Cardiac muscle cell (in vitro differentiated cells and primary cell): ENCODE data around the gene KLF3. TPM values are rescaled to one million over a fixed set of nuclear protein-coding genes. Genes with fewer than 3 reads are reported as not detected.

Experiments
- DNase-seq, 2 donors: peaks; one replicate each; pipeline versions ENCODE4 v3.0.0 to v3.0.0-alpha.2; 2010 to 2017; ENCODE audit warnings: low read depth in 1 of 2, low spot score in 1 of 2
- H3K27ac ChIP-seq: fragments of 200-600 bp; sonication (generic); 2 replicates; pipeline ENCODE4 v1.5.1; 2016
- H3K27me3 ChIP-seq: fragments of 200-600 bp; sonication (generic); 2 replicates; pipeline ENCODE4 v1.6.0; 2016; ENCODE audit warnings: control low read depth
- H3K36me3 ChIP-seq: fragments of 200-600 bp; sonication (generic); 2 replicates; pipeline ENCODE4 v1.5.1; 2016; ENCODE audit warnings: control low read depth
- H3K4me1 ChIP-seq: fragments of 200-600 bp; sonication (generic); 2 replicates; pipeline ENCODE4 v1.8.1; 2017; ENCODE audit warnings: low read depth, mild to moderate bottlenecking, mixed run types
- H3K4me3 ChIP-seq: fragments of 200-600 bp; sonication (generic); 2 replicates; pipeline ENCODE4 v1.5.1; 2016; ENCODE audit warnings: mild to moderate bottlenecking
- H3K9me3 ChIP-seq: fragments of 200-600 bp; sonication (generic); 2 replicates; pipeline ENCODE4 v1.5.1; 2017; ENCODE audit warnings: low read depth, mild to moderate bottlenecking, control low read depth
- polyA plus RNA-seq: library from polyadenylated mRNA; unstranded; fragments of >200 nt; fragmentation: Nextera tagmentation; extraction: Ambion mirVana; gene quantifications from 2 replicates; pipeline ENCODE4 v1.2.1, GENCODE V29; 2016
- total RNA-seq: library from RNA; depleted of rRNA; stranded (reverse); fragments of >200 nt; gene quantifications from 2 replicates; pipeline ENCODE4 v1.2.3, GENCODE V29; 2016
- TF ChIP-seq, protein P1 (sequence below): IDR thresholded peaks from 2 replicates; pipeline ENCODE4 v1.5.1; 2012; ENCODE audit warnings: low read depth, mild to moderate bottlenecking, low read length

KLF3 gene
- total and polyA plus RNA-seq, 2 experiments from 2014 or later: 11.5 to 14.9 TPM

DNA sequence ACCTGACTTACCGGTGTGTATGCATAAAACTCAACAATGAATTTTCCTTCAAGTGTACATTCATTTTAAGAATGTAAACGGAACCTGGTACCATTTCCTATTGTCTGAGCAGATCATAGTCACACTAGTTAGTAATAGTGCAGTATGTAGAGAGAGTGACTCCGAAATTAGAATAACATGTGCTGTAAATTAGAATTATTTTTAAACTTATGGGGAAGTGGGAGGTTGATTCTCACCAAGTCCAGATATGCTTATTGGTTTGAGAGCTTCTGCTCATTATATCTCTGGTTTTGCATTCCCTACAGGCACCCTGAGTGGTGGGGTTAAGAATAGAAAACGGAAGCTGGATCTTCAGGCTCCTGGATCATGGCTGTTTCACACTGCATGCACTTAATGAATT, 39.6 kb downstream of the KLF3 start:
- Histone ChIP-seq H3K4me3 (no peak overlapping the region), H3K9me3 (no peaks in the 10 kb centered on the region), H3K27me3 (no peaks in the 10 kb centered on the region), H3K27ac (no peak overlapping the region), H3K36me3 (peaks cover under 1% of the 10 kb centered on the region), H3K4me1 (no peaks in the 10 kb centered on the region)
- TF ChIP-seq, protein P1, sequence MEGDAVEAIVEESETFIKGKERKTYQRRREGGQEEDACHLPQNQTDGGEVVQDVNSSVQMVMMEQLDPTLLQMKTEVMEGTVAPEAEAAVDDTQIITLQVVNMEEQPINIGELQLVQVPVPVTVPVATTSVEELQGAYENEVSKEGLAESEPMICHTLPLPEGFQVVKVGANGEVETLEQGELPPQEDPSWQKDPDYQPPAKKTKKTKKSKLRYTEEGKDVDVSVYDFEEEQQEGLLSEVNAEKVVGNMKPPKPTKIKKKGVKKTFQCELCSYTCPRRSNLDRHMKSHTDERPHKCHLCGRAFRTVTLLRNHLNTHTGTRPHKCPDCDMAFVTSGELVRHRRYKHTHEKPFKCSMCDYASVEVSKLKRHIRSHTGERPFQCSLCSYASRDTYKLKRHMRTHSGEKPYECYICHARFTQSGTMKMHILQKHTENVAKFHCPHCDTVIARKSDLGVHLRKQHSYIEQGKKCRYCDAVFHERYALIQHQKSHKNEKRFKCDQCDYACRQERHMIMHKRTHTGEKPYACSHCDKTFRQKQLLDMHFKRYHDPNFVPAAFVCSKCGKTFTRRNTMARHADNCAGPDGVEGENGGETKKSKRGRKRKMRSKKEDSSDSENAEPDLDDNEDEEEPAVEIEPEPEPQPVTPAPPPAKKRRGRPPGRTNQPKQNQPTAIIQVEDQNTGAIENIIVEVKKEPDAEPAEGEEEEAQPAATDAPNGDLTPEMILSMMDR: no peak
- DNase-seq: no peak

DNA sequence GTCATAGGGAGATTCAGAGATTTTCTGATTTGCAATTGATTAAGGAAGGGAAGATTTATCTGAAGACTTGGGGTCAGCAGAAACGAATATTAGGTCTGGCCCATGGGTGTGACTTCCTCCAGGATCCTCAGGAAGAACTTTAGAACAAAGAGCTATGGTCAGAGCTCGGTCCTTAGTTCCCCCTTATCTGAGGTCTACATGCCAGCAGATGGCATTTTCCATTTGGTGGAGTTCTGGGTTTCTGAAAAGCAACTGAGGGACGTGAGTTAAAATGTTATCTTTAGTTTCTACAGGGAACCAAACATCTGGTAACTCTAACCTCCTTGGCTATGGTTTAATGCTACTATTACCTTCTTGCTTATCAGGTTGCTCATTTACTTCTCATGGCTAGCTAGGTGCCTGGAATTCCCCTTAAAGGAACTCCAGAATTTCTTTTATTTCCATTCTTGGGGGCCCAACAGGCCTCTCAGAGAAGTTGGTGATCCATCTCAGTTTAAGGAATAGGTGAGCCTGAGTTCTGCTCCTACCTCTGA, 40.7 kb downstream of the KLF3 start:
- TF ChIP-seq, protein P1: no peak
- Histone ChIP-seq H3K4me3 (no peak overlapping the region), H3K36me3 (no peaks in the 10 kb centered on the region), H3K9me3 (no peaks in the 10 kb centered on the region), H3K4me1 (no peaks in the 10 kb centered on the region), H3K27me3 (no peaks in the 10 kb centered on the region), H3K27ac (no peak overlapping the region)
- no peak for DNase-seq

DNA sequence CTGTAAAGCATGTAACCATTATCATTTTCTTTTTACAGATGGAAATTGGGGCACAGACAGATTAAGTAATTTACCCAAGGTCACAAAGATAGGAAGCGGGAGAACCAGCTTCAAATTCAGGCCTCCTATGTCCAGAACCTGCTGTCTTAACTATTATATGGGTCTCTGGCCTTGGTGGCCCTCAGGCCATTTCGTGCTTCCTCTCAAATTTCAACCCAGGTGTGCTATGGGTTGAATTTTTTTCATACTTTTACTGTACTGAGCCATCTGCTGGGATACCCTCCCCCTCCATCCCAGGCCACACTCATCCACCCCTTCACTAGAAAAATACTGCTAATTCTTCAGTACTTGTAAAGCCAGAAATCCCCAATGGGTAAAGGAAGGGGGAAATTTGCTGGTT, 42.3 kb downstream of the KLF3 start:
- Histone ChIP-seq H3K27ac (no peak overlapping the region), H3K27me3 (no peaks in the 10 kb centered on the region), H3K9me3 (no peaks in the 10 kb centered on the region), H3K4me3 (no peak overlapping the region), H3K36me3 (no peaks in the 10 kb centered on the region), H3K4me1 (no peaks in the 10 kb centered on the region)
- TF ChIP-seq, protein P1: no peak
- no peak for DNase-seq

DNA sequence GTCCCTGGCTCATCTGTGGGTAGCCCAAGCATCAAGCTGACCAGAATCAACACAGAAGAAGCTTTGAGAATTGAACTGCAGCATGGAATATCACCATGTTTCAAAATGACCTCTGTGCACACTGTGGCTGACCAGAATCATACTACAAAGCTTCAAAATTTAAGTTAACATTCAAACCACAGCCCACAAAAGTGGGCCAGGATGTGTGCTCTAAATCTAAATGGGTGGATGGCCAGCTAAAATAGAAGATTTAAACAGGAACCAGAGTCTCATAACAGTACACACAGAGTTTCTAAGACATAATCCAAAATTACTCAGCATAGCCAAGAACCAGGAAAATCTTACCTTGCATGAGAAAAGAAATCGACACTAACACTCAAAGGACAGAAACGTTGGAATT, 46.1 kb downstream of the KLF3 start:
- DNase-seq: no peak
- Histone ChIP-seq H3K4me3 (no peak overlapping the region), H3K36me3 (no peaks in the 10 kb centered on the region), H3K9me3 (no peaks in the 10 kb centered on the region), H3K27ac (no peak overlapping the region), H3K27me3 (no peaks in the 10 kb centered on the region), H3K4me1 (no peaks in the 10 kb centered on the region)
- TF ChIP-seq, protein P1: no peak

DNA sequence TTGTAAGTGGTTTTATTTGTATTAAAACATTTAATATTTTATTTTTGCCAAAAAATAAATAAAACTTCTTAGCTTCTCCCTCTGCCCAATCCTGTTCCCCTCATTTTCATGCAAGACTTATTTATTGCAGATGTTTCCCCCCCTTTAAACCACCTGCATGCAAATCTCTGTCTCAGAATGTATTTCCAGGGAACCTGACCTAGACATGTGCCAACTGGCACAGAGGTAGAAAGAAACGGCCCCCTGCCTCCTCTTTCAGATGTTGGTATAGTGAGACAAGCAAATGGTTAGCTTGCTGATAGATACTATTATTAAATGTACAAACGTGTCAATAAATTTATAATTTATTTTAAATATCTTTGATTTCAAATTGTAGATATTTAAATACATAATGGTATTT, 47.1 kb downstream of the KLF3 start:
- Histone ChIP-seq H3K9me3 (no peaks in the 10 kb centered on the region), H3K27me3 (no peaks in the 10 kb centered on the region), H3K4me3 (no peak overlapping the region), H3K4me1 (no peaks in the 10 kb centered on the region), H3K36me3 (no peaks in the 10 kb centered on the region), H3K27ac (no peak overlapping the region)
- TF ChIP-seq, protein P1: no peak
- DNase-seq: no peak

DNA sequence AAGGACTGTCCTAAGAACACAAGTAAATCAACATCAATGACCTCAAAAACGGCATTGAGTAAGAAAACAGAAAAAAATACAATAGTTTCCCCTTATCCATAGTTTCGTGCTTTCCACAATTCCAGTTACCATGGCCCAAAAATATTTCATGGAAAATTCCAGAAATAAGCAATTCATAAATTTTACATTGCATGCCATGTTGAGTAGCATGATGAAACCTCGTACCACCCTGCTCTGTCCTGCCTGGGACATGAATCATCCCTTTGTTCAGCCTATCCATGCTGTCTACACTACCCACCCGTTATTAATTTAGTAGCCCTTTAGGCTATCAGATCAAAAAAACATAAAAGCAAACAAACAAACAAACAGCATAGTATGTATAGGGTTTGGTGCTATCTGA, 51.1 kb downstream of the KLF3 start:
- H3K27me3 ChIP-seq: no peaks in the 10 kb centered on the region
- H3K36me3 ChIP-seq: no peaks in the 10 kb centered on the region
- H3K9me3 ChIP-seq: no peaks in the 10 kb centered on the region
- no peak overlapping the region for H3K4me3 ChIP-seq
- no peak overlapping the region for H3K27ac ChIP-seq
- H3K4me1 ChIP-seq: no peaks in the 10 kb centered on the region
- no peak for DNase-seq
- TF ChIP-seq, protein P1: no peak
